Inflammatory macrophage treated with lipopolysaccharide for 1 hour (primary cell): ENCODE measurements around the gene CCRL2.
"Not testable (repeated sequence)": the region's sequence is repeated elsewhere in the genome, so short reads cannot be mapped to it uniquely, and the experiment has no call there.

ENCODE experiments used
- DNase-seq, 2 donors: peaks; one replicate each; pipeline ENCODE4 v3.0.0-alpha.2; 2020 to 2022

Gene CCRL2

GRCh38 chr3:46429671-46430070 is 22.6 kb downstream of the CCRL2 start:
- DNase-seq: no peak

GRCh38 chr3:46430879-46431278 is 23.8 kb downstream of the CCRL2 start:
- not testable (repeated sequence) for DNase-seq

GRCh38 chr3:46431905-46432304 is 24.8 kb downstream of the CCRL2 start:
- not testable (repeated sequence) for DNase-seq

- not testable (repeated sequence) for DNase-seq
These were observed 26.1 kb downstream of the CCRL2 start for GRCh38 chr3:46433118-46433517.

GRCh38 chr3:46433841-46434240 is 26.8 kb downstream of the CCRL2 start:
- DNase-seq: no peak

- no peak for DNase-seq
These were observed 28.1 kb downstream of the CCRL2 start for GRCh38 chr3:46435081-46435726.

GRCh38 chr3:46438831-46439230 is 31.8 kb downstream of the CCRL2 start:
- DNase-seq: no peak

- DNase-seq: peak; percentile 79 to 92
These were observed 33.7 kb downstream of the CCRL2 start for GRCh38 chr3:46440531-46441294.

- DNase-seq: peak; percentile 54 to 94
These were observed 35.8 kb downstream of the CCRL2 start for GRCh38 chr3:46442576-46443530.

- DNase-seq: peak; percentile 48 to 56
These were observed 40.3 kb downstream of the CCRL2 start for GRCh38 chr3:46447228-46447985.

GRCh38 chr3:46448721-46449120 is 41.7 kb downstream of the CCRL2 start:
- no peak for DNase-seq

GRCh38 chr3:46449755-46450552 is 42.9 kb downstream of the CCRL2 start:
- peak in 1 of 2 donors; percentile 37 for DNase-seq

- no peak for DNase-seq
These were observed 46.6 kb downstream of the CCRL2 start for GRCh38 chr3:46453526-46454208.

GRCh38 chr3:46454209-46454595 is 47.1 kb downstream of the CCRL2 start:
- DNase-seq: no peak

GRCh38 chr3:46454606-46455005 is 47.5 kb downstream of the CCRL2 start:
- DNase-seq: no peak

- DNase-seq: no peak
These were observed 48.4 kb downstream of the CCRL2 start for GRCh38 chr3:46455231-46456115.

GRCh38 chr3:46456118-46456517 is 49.1 kb downstream of the CCRL2 start:
- DNase-seq: no peak
